SK-N-MC (cell line): ENCODE data around the gene DCAF11.

ENCODE experiments used
- EZH2 ChIP-seq: fragments of 200-600 bp; sonication (generic); IDR thresholded peaks from one replicate; pipeline ENCODE4 v1.6.1; 2017; ENCODE audit warnings: antibody characterized with exemption
- FOXP2 ChIP-seq: optimal IDR thresholded peaks from 2 replicates; pipeline ENCODE3; 2011; ENCODE audit warnings: mild to moderate bottlenecking, moderate library complexity; ENCODE audit not compliant: insufficient read depth; ENCODE audit errors: extremely low read length, control extremely low read depth
- POLR2AphosphoS5 ChIP-seq: IDR thresholded peaks from 2 replicates; pipeline ENCODE4 v1.6.1; 2012; ENCODE audit warnings: mild to moderate bottlenecking, low read depth, low read length, borderline replicate concordance

DNA sequence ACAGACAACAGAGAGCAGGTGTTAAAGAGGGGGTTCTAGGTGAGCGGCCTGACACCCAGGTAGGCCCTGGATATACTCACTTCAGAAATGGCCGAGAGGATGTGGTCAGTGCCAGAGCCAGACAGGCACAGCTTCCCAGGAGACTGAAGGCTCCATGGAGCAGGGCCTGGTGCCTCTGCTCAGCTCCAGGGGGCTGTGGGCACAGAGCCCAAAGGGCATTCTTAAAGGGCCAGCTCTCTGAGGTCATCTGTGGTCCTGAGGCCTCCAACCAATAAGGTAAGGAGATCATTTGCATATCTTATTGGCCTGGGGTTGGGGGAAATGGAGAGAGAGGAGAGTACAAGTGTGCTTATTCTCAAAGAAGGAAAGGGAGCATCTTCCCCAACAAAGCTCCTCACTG is 30.1 kb upstream of the DCAF11 start:
- TF ChIP-seq POLR2AphosphoS5 (no peak), EZH2 (no peak), FOXP2 (no peak)
